ENCODE measurements around the gene KCNIP3. TPM values are rescaled to one million over a fixed set of nuclear protein-coding genes. Genes with fewer than 3 reads are reported as not detected.
A peak's percentile ranks its signal among the peaks of the same experiment; 100 is the strongest.
"Not testable (repeated sequence)": the region's sequence is repeated elsewhere in the genome, so short reads cannot be mapped to it uniquely, and the experiment has no call there.

Gene KCNIP3
- total and polyA plus RNA-seq, 8 donors: 3.2 to 12.6 (median 7.7) TPM

DNA sequence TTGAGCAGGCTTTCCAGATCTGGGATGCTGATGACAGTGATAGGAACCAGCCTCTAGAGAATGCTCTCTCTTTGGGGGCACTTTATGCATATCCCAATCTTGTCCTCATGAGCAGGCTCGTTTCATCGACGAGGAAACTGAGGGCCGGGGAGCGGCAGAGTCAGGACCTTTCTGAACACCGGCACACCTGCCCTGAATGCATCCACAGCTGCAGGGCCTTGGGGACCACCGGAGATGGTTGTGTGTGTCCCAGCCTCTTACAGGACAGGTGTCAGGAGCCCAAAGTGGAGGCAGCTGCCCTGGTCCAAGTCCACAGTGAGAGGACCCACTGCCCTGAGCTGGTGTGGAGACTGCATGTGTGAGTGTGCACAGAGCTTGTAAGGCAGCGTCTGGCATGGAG is 57.8 kb downstream of the KCNIP3 start:
- H3K4me1 ChIP-seq: no peaks in the 10 kb centered on the region
- ATAC-seq (no peak), DNase-seq (peak in 2 of 4 donors; percentile 23 to 41)
- no peak overlapping the region for H3K27ac ChIP-seq
- intact Hi-C loops (cut with DNase I): no loop called here
- no peaks in the 10 kb centered on the region for H3K9me3 ChIP-seq
- TF ChIP-seq, protein P1, sequence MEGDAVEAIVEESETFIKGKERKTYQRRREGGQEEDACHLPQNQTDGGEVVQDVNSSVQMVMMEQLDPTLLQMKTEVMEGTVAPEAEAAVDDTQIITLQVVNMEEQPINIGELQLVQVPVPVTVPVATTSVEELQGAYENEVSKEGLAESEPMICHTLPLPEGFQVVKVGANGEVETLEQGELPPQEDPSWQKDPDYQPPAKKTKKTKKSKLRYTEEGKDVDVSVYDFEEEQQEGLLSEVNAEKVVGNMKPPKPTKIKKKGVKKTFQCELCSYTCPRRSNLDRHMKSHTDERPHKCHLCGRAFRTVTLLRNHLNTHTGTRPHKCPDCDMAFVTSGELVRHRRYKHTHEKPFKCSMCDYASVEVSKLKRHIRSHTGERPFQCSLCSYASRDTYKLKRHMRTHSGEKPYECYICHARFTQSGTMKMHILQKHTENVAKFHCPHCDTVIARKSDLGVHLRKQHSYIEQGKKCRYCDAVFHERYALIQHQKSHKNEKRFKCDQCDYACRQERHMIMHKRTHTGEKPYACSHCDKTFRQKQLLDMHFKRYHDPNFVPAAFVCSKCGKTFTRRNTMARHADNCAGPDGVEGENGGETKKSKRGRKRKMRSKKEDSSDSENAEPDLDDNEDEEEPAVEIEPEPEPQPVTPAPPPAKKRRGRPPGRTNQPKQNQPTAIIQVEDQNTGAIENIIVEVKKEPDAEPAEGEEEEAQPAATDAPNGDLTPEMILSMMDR (IDR thresholded peaks at IDR 0.05): no peak
- no peak overlapping the region for H3K4me3 ChIP-seq
- H3K27me3 ChIP-seq: peaks cover 0 to 4% of the 10 kb centered on the region in 2 donors
- no peaks in the 10 kb centered on the region for H3K36me3 ChIP-seq

DNA sequence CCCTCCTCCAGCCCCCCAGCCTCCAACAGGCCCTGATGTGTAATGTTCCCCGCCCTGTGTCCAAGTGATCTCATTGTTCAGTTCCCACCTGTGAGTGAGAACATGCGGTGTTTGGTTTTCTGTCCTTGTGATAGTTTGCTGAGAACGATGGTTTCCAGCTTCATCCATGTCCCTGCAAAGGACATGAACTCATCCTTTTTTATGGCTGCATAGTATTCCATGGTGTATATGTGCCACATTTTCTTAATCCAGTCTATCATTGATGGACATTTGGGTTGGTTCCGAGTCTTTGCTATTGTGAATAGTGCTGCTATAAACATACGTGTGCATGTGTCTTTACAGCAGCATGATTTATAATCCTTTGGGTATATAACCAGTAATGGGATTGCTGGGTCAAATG is 58.3 kb downstream of the KCNIP3 start:
- H3K27me3 ChIP-seq; intact Hi-C loops (cut with DNase I); ATAC-seq; H3K27ac ChIP-seq; H3K36me3 ChIP-seq; H3K4me1 ChIP-seq; H3K9me3 ChIP-seq; H3K4me3 ChIP-seq: not testable (repeated sequence)
- peak in 1 of 4 donors; percentile 3 for DNase-seq

DNA sequence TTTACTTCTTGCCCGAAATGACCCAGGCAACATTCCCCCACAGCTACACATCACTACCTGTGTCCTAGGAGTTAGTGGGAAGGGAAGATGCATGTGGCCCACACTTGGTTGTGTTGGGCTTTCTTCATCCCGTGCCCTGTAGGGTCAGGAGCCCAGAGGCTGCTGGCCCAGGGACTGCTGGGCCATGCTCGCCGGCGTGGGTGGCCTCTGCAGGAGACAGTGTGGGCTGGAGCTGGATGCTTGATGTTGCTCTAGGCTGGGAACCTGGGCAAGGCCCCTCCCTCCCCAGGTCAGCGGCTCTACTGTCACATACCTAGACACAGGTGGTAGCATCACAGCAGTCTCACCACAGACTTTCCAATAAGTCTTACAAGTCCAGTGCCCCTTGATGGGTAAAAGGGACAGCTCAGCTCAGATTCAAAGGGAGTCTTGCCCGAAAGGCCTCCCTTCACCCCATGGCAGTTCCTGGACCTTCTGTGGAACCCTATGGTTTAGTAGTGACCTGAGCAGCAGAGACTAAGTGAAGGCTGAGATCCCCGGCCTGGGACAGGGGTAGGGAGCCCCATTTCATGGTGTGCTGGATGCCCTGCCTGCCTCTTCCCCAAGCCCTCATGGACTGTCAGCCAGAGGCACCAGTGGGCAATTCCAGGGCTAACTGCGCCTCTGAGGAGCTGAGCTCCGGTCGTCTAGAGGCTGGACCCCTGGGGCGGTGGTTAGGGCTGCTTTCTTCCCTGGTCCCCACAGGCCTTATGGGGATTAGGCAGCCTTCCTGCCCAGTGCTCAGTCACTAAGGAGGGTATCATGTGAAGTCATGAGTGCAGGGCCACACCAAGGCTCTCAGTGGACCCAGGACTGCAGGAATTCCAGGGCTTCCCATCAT is 59.9 kb downstream of the KCNIP3 start:
- Histone ChIP-seq H3K9me3 (no peaks in the 10 kb centered on the region), H3K27me3 (peaks cover 0 to 4% of the 10 kb centered on the region in 2 donors), H3K4me1 (no peaks in the 10 kb centered on the region), H3K36me3 (no peaks in the 10 kb centered on the region), H3K4me3 (no peak overlapping the region), H3K27ac (no peak overlapping the region)
- TF ChIP-seq, protein P1 (IDR thresholded peaks at IDR 0.05): no peak
- DNase-seq: peak in 2 of 4 donors; percentile 23 to 42
- no peak for ATAC-seq
- intact Hi-C loops (cut with DNase I): no loop called here

DNA sequence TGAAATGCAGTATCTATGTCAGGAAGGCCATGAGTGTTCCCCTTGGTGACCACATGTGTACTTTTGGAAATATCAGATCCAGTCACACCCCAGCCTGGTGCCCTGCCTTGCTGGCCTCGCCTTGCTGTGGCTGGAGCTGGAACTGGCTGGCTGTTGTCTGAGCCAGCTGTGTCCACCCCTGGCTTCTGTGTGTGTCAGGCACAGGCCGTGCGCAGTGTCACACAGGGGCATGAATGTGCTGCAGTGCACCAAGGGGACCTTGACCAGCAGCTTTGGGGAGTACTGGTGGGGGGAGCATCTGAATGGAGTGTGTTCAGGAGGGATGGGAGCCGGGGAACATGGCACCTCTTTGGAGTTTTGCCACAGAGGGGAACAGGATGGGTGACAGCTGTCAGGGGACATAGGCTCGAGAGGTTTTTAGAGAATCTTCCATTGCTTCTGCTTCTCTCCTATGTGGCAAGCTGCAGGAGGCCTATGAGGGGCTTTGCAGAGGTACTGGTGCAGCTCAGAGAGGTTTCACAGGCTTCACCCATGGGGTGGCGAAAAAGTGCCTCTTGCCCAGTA is 60.7 kb downstream of the KCNIP3 start:
- Histone ChIP-seq H3K9me3 (no peaks in the 10 kb centered on the region), H3K36me3 (no peaks in the 10 kb centered on the region), H3K27ac (no peak overlapping the region), H3K27me3 (peaks cover 0 to 4% of the 10 kb centered on the region in 2 donors), H3K4me3 (no peak overlapping the region), H3K4me1 (no peaks in the 10 kb centered on the region)
- DNase-seq (peak in 2 of 4 donors; percentile 22 to 47), ATAC-seq (no peak)
- intact Hi-C loops (cut with DNase I): no loop called here
- TF ChIP-seq, protein P1 (IDR thresholded peaks at IDR 0.05): no peak

DNA sequence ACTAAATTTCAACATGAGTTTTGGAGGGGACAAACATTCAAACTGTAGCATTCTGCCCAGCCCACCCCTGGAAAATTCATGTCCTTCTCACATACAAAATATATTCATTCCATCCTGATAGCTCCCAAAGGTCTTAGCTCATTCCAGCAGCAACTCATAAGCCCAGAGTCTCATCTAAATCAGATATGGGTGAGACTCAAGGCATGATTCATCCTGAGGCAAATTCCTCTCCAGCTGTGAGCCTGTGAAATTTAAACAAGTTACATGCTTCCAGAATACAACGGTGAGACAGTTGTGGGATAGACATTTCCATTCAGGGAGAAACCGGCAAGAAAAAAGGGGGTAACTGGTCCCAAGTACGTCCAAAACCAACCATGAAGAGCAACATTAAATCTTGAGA is 61.9 kb downstream of the KCNIP3 start:
- no peak overlapping the region for H3K4me3 ChIP-seq
- DNase-seq (no peak), ATAC-seq (peak; percentile 14)
- no peak overlapping the region for H3K27ac ChIP-seq
- peaks cover 0 to 4% of the 10 kb centered on the region in 2 donors for H3K27me3 ChIP-seq
- H3K9me3 ChIP-seq: no peaks in the 10 kb centered on the region
- intact Hi-C loops (cut with DNase I): no loop called here
- TF ChIP-seq, protein P1 (IDR thresholded peaks at IDR 0.05): no peak
- H3K36me3 ChIP-seq: no peaks in the 10 kb centered on the region
- no peaks in the 10 kb centered on the region for H3K4me1 ChIP-seq

Measured in left lung (tissue), 10 donors.